ENCODE data around the gene TRAF4. TPM values are rescaled to one million over a fixed set of nuclear protein-coding genes. Genes with fewer than 3 reads are reported as not detected.

TRAF4 gene
- total RNA-seq, 1 experiment from 2014 or later: 227 TPM

DNA sequence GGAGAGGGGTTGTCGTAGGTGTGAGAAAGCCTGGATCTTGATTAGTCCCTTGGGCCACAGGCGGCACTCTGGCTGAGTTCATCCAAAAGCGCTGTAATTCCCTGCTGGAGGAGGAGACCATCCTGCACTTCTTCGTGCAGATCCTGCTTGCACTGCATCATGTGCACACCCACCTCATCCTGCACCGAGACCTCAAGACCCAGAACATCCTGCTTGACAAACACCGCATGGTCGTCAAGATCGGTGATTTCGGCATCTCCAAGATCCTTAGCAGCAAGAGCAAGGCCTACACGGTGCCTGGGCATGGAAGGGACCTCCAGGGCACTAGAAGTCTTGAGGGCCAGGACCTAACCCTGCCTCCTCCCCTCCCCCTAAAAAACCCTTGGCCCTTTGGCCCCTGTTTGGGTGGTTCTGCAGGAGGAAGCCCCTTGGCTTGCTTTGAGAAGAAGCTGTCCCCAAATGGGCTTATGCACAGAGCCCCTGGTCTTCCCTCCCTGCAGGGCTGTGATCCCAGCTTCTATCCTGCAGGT, 9.0 kb upstream of the TRAF4 start:
- no peak overlapping the region for H3K23ac ChIP-seq (ENCODE audit: insufficient read length, low read depth, low read length)
- H3K79me1 ChIP-seq (ENCODE audit: insufficient read depth, low read depth, low read length, poor library complexity, severe bottlenecking): no peaks in the 10 kb centered on the region
- no CpG with 5 or more reads among the region's 10 CpGs for WGBS (ENCODE audit: extremely low coverage, insufficient read length, low lambda C conversion rate)
- no peak overlapping the region for H2BK12ac ChIP-seq (ENCODE audit: insufficient read length, low read depth, low read length)
- no peaks in the 10 kb centered on the region for H3K9me3 ChIP-seq (ENCODE audit: control insufficient read depth, low read depth, low read length)
- no peak overlapping the region for H4K5ac ChIP-seq (ENCODE audit: insufficient read length, low read depth, low read length)
- no peak overlapping the region for H4K8ac ChIP-seq (replicated peaks; ENCODE audit: insufficient read length, low read depth, low read length)
- no peak overlapping the region for H3K27ac Mint-ChIP-seq
- H3K27ac ChIP-seq (ENCODE audit: insufficient read length, low read depth, low read length): no peak overlapping the region
- no peaks in the 10 kb centered on the region for H4K20me1 ChIP-seq (ENCODE audit: control insufficient read depth, insufficient read depth, insufficient read length)
- no peak overlapping the region for H3K4ac ChIP-seq (ENCODE audit: low read depth, low read length)
- H3K18ac ChIP-seq (ENCODE audit: insufficient read length, low read depth, low read length): no peak overlapping the region
- H2BK120ac ChIP-seq (ENCODE audit: low read depth, low read length, poor library complexity, severe bottlenecking): no peak overlapping the region
- no peak overlapping the region for H3K9ac ChIP-seq (ENCODE audit: extremely low read depth, insufficient read length, low read length)
- H3K56ac ChIP-seq (ENCODE audit: insufficient read length, low read depth, low read length): no peak overlapping the region
- DNase-seq: no peak
- H2BK20ac ChIP-seq (ENCODE audit: low read depth, low read length, poor library complexity, severe bottlenecking): no peak overlapping the region
- H3K14ac ChIP-seq (ENCODE audit: insufficient read depth, low read length): no peak overlapping the region
- H4K91ac ChIP-seq (ENCODE audit: insufficient read length, low read depth, low read length): no peak overlapping the region
- H2BK5ac ChIP-seq (ENCODE audit: insufficient read length, low read length): no peak overlapping the region
- peaks cover 2% of the 10 kb centered on the region for H3K23me2 ChIP-seq (ENCODE audit: insufficient read length, low read depth, low read length, poor library complexity, severe bottlenecking)
- H3T11ph ChIP-seq (ENCODE audit: low read length): no peak overlapping the region
- H3K4me1 Mint-ChIP-seq: no peaks in the 10 kb centered on the region; a peak in 1 of 4 replicates
- no peaks in the 10 kb centered on the region for H3K27me3 Mint-ChIP-seq (ENCODE audit: low read depth)
- H3K4me3 Mint-ChIP-seq: no peak overlapping the region
- H2AFZ ChIP-seq (ENCODE audit: low read length): no peak overlapping the region
- H2AK5ac ChIP-seq (ENCODE audit: insufficient read length, low read length): no peak overlapping the region
- H3K9me3 Mint-ChIP-seq: no peaks in the 10 kb centered on the region
- peaks cover 19 to 37% (median 22%) of the 10 kb centered on the region in 3 experiments; a peak in 6 of 7 replicates for H3K36me3 Mint-ChIP-seq (ENCODE audit: insufficient read depth in 1 of 3, low read depth in 3 of 3)
- TF ChIP-seq, protein P1, sequence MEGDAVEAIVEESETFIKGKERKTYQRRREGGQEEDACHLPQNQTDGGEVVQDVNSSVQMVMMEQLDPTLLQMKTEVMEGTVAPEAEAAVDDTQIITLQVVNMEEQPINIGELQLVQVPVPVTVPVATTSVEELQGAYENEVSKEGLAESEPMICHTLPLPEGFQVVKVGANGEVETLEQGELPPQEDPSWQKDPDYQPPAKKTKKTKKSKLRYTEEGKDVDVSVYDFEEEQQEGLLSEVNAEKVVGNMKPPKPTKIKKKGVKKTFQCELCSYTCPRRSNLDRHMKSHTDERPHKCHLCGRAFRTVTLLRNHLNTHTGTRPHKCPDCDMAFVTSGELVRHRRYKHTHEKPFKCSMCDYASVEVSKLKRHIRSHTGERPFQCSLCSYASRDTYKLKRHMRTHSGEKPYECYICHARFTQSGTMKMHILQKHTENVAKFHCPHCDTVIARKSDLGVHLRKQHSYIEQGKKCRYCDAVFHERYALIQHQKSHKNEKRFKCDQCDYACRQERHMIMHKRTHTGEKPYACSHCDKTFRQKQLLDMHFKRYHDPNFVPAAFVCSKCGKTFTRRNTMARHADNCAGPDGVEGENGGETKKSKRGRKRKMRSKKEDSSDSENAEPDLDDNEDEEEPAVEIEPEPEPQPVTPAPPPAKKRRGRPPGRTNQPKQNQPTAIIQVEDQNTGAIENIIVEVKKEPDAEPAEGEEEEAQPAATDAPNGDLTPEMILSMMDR (conservative IDR thresholded peaks at IDR 0.05): no peak
- H2BK15ac ChIP-seq (ENCODE audit: low read depth, low read length): no peak overlapping the region
- no peaks in the 10 kb centered on the region for H3K27me3 ChIP-seq (ENCODE audit: insufficient read depth, low read length)
- H3K4me2 ChIP-seq (ENCODE audit: insufficient read depth, insufficient read length, low read length): no peak overlapping the region
- no peaks in the 10 kb centered on the region for H3K79me2 ChIP-seq (ENCODE audit: insufficient read depth, low read length)
- no peaks in the 10 kb centered on the region for H3K4me1 ChIP-seq (ENCODE audit: insufficient read depth, low read length)
